DOHH2 (cell line): ENCODE data around the gene NSD2.
"Not testable (repeated sequence)": the region's sequence is repeated elsewhere in the genome, so short reads cannot be mapped to it uniquely, and the experiment has no call there.

Source experiments
- EZH2phosphoT487 ChIP-seq: fragments of 200-600 bp; sonication (generic); IDR thresholded peaks from 2 replicates; pipeline ENCODE4 v1.6.1; 2017; ENCODE audit warnings: borderline replicate concordance, mild to moderate bottlenecking, antibody characterized with exemption, low read length, moderate library complexity, mixed read lengths
- TF ChIP-seq, protein P1 (sequence below): fragments of 200-600 bp; sonication (generic); IDR thresholded peaks from one replicate; pipeline ENCODE4 v1.5.1; 2014; ENCODE audit warnings: antibody characterized with exemption, mild to moderate bottlenecking, low read depth, low read length; ENCODE audit not compliant: poor library complexity, severe bottlenecking

DNA sequence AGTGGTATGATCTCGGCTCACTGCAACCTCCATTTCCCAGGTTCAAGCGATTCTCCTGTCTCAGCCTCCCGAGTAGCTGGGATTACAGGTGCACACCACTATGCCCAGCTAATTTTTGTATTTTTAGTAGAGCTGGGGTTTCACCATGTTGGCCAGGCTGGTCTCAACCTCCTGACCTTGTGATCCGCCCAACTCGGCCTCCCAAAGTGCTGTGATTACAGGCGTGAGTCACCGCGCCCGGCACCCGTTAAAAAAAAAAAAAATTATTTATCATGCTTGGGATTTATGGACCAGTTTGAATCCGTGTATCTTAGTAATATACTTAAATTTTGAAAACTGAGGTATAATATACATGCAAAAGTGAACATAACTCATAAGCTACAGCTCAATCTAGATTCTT is 38.5 kb downstream of the NSD2 start:
- TF ChIP-seq, protein P1, sequence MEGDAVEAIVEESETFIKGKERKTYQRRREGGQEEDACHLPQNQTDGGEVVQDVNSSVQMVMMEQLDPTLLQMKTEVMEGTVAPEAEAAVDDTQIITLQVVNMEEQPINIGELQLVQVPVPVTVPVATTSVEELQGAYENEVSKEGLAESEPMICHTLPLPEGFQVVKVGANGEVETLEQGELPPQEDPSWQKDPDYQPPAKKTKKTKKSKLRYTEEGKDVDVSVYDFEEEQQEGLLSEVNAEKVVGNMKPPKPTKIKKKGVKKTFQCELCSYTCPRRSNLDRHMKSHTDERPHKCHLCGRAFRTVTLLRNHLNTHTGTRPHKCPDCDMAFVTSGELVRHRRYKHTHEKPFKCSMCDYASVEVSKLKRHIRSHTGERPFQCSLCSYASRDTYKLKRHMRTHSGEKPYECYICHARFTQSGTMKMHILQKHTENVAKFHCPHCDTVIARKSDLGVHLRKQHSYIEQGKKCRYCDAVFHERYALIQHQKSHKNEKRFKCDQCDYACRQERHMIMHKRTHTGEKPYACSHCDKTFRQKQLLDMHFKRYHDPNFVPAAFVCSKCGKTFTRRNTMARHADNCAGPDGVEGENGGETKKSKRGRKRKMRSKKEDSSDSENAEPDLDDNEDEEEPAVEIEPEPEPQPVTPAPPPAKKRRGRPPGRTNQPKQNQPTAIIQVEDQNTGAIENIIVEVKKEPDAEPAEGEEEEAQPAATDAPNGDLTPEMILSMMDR, result not testable (repeated sequence)
- TF ChIP-seq EZH2phosphoT487, result not testable (repeated sequence)
